ENCODE results near the gene TUBG2. TPM values are rescaled to one million over a fixed set of nuclear protein-coding genes. Genes with fewer than 3 reads are reported as not detected.

Gene TUBG2
- total and polyA plus RNA-seq, 2 donors (not counting 1 experiment from before 2014, with no cell fraction given): 16.7 to 19.0 TPM

- Histone ChIP-seq H3K4me3 (ENCODE audit: control extremely low read depth in 1 of 5, extremely low read depth in 1 of 5, insufficient read depth in 1 of 5, low read depth in 2 of 5, low read length in 4 of 5) (no peak overlapping the region), H4K20me1 (ENCODE audit: control insufficient read depth, insufficient read depth, low read length, poor library complexity, severe bottlenecking) (no peaks in the 10 kb centered on the region), H3K4me2 (replicated peaks; ENCODE audit: low read depth, low read length, poor library complexity, severe bottlenecking) (no peak overlapping the region), H2AFZ (ENCODE audit: insufficient read depth, low read depth, low read length, poor library complexity, severe bottlenecking) (no peak overlapping the region), H3K36me3 (replicated peaks in 1 of 2; ENCODE audit: control extremely low read depth in 1 of 2, control insufficient read depth in 1 of 2, extremely low read depth in 1 of 2, insufficient read depth in 2 of 2, low read length in 1 of 2) (no peaks in the 10 kb centered on the region), H3K27me3 (replicated peaks in 1 of 4; ENCODE audit: control extremely low read depth in 1 of 4, control insufficient read depth in 3 of 4, insufficient read depth in 4 of 4, low read length in 3 of 4) (peaks cover 0 to 26% (median 10%) of the 10 kb centered on the region in 4 experiments), H3K9me3 (ENCODE audit: control extremely low read depth in 1 of 3, control insufficient read depth in 2 of 3, insufficient read depth in 1 of 3, low read length in 2 of 3) (no peaks in the 10 kb centered on the region), H3K27ac (ENCODE audit: low read length in 2 of 2) (no peak overlapping the region), H3K4me1 (ENCODE audit: control insufficient read depth in 2 of 2, insufficient read depth in 2 of 2, low read length in 2 of 2) (peaks cover 5 to 6% of the 10 kb centered on the region in 2 donors), H3K9ac (ENCODE audit: low read length) (no peak overlapping the region), H3K79me2 (ENCODE audit: control insufficient read depth, insufficient read depth, low read length) (no peaks in the 10 kb centered on the region)
- 29% methylated on average over 5 of the region's 5 CpGs for WGBS (ENCODE audit: insufficient coverage)
- no peak for TF ChIP-seq EZH2 (IDR thresholded peaks at IDR 0.05; ENCODE audit: borderline replicate concordance, insufficient read depth, low read depth, low read length, poor library complexity, severe bottlenecking)
- TF ChIP-seq CTCF (IDR thresholded peaks at IDR 0.05): no peak
- ChIA-PET CTCF (interaction anchor here (1.3 kb wide), 1 partner anchor 12 kb away, joined by 4 read pairs; the partner anchor contains the start of gene TUBG2), POLR2A (no interaction called here)
- Mint-ChIP-seq H3K9me3 (ENCODE audit: insufficient read depth) (no peaks in the 10 kb centered on the region), H3K27ac (no peak overlapping the region), H3K4me1 (peaks cover 7% of the 10 kb centered on the region), H3K4me3 (no peak overlapping the region), H3K27me3 (peaks cover 25% of the 10 kb centered on the region)
- DNase-seq (peak; percentile 23), ATAC-seq (ENCODE audit: low read depth) (no peak)
- intact Hi-C loops (cut with micrococcal nuclease): no loop called here
Observed at GRCh38 chr17:42647778-42648177, 11.3 kb upstream of the TUBG2 start.

- Mint-ChIP-seq H3K4me3 (no peak overlapping the region), H3K27me3 (peaks cover 40% of the 10 kb centered on the region), H3K9me3 (ENCODE audit: insufficient read depth) (no peaks in the 10 kb centered on the region), H3K4me1 (peaks cover 20% of the 10 kb centered on the region), H3K27ac (no peak overlapping the region)
- H3K36me3 ChIP-seq (replicated peaks in 1 of 2; ENCODE audit: control extremely low read depth in 1 of 2, control insufficient read depth in 1 of 2, extremely low read depth in 1 of 2, insufficient read depth in 2 of 2, low read length in 1 of 2): no peaks in the 10 kb centered on the region
- intact Hi-C loops (cut with micrococcal nuclease): no loop called here
- H3K27me3 ChIP-seq (replicated peaks in 1 of 4; ENCODE audit: control extremely low read depth in 1 of 4, control insufficient read depth in 3 of 4, insufficient read depth in 4 of 4, low read length in 3 of 4): peaks cover 0 to 48% (median 19%) of the 10 kb centered on the region in 4 experiments
- no peak for DNase-seq
- ChIA-PET CTCF (interaction anchor here (0.6 kb wide), 1 partner anchor 16 kb away, joined by 3 read pairs; no protein-coding TSS in a partner anchor), POLR2A (interaction anchor here (0.6 kb wide), 1 partner anchor 86 kb away, joined by 3 read pairs; no protein-coding TSS in a partner anchor)
- H3K4me3 ChIP-seq (ENCODE audit: control extremely low read depth in 1 of 5, extremely low read depth in 1 of 5, insufficient read depth in 1 of 5, low read depth in 2 of 5, low read length in 4 of 5): no peak overlapping the region
- H2AFZ ChIP-seq (ENCODE audit: insufficient read depth, low read depth, low read length, poor library complexity, severe bottlenecking): no peak overlapping the region
- peaks cover 0 to 4% (median 0%) of the 10 kb centered on the region in 3 donors for H3K9me3 ChIP-seq (ENCODE audit: control extremely low read depth in 1 of 3, control insufficient read depth in 2 of 3, insufficient read depth in 1 of 3, low read length in 2 of 3)
- H3K79me2 ChIP-seq (ENCODE audit: control insufficient read depth, insufficient read depth, low read length): no peaks in the 10 kb centered on the region
- no peak overlapping the region for H3K4me2 ChIP-seq (replicated peaks; ENCODE audit: low read depth, low read length, poor library complexity, severe bottlenecking)
- H4K20me1 ChIP-seq (ENCODE audit: control insufficient read depth, insufficient read depth, low read length, poor library complexity, severe bottlenecking): no peaks in the 10 kb centered on the region
- no peak overlapping the region for H3K27ac ChIP-seq (ENCODE audit: low read length in 2 of 2)
- no peak for ATAC-seq (ENCODE audit: low read depth)
- no peak overlapping the region for H3K9ac ChIP-seq (ENCODE audit: low read length)
- TF ChIP-seq EZH2 (IDR thresholded peaks at IDR 0.05; ENCODE audit: borderline replicate concordance, insufficient read depth, low read depth, low read length, poor library complexity, severe bottlenecking): no peak
- WGBS (ENCODE audit: insufficient coverage): no CpG with 5 or more reads among the region's 4 CpGs
- peaks cover 12 to 18% of the 10 kb centered on the region in 2 donors for H3K4me1 ChIP-seq (ENCODE audit: control insufficient read depth in 2 of 2, insufficient read depth in 2 of 2, low read length in 2 of 2)
Observed at GRCh38 chr17:42651392-42651791, 7.7 kb upstream of the TUBG2 start.
